GM15510 (cell line): ENCODE measurements around the gene C1orf94.

Source experiments
- POLR2A ChIP-seq: IDR thresholded peaks from 3 replicates; pipeline ENCODE4 v1.6.1; 2011; ENCODE audit warnings: borderline replicate concordance; ENCODE audit not compliant: insufficient read length; ENCODE audit errors: extremely low read depth

C1orf94 gene

DNA sequence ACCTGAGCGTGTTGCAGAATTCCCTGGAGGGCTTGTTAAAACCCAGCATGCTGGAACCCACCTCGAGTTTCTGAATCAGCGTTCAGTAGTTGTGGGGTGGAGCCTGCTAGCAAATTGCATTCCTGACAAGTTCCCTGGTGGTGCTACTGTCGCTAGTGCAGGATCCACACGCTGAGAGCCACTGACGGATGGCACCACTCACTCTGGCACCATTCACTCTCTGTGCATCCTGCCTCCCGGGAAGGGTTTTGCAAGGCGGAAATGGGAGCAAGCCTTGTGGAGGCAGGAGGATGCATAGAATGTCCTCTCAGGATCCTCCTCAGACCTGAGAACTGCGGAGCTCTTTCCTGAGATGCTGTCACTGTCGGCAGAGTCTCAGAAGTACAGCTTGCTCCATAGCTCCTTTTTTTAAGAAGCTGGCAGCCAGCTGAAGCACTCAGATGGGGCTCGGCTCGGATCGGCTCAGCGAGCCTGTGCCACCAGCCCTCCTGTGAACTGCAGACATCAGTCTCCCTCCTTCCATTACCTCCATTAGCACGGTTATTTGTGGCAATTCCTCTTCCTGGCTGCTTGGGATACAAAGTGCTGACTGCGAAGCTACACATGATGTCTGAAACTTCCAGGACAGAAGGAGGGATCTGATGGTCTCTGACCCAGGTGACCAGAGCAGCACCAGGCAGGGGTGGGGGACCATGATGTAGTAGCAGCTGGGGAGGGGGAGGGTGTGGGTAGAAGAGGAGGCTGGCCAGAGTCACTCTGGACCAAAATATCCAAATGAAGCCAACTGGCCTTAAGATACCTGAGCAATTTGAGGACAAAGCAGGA is 89.6 kb downstream of the C1orf94 start:
- no peak for TF ChIP-seq POLR2A

DNA sequence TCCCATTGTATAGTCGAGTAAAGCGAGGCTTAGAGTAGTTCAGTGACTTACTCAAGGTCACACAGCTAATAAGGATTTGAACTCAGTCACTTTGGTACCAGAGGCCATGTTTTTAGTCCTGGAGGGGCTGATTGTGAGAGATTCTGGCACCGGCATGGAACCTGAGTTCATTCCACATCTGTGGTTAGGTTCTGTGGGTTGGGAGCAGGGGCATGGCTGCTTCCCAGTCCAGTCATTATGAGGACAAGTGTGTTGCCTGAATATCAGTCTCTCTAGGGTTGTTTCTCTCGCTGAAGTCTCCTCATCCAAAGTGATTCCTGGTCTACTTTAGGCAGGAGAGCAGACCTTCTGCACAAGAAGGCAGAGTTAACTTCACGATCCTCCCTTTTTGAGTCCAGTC is 90.6 kb downstream of the C1orf94 start:
- TF ChIP-seq POLR2A, result no peak

DNA sequence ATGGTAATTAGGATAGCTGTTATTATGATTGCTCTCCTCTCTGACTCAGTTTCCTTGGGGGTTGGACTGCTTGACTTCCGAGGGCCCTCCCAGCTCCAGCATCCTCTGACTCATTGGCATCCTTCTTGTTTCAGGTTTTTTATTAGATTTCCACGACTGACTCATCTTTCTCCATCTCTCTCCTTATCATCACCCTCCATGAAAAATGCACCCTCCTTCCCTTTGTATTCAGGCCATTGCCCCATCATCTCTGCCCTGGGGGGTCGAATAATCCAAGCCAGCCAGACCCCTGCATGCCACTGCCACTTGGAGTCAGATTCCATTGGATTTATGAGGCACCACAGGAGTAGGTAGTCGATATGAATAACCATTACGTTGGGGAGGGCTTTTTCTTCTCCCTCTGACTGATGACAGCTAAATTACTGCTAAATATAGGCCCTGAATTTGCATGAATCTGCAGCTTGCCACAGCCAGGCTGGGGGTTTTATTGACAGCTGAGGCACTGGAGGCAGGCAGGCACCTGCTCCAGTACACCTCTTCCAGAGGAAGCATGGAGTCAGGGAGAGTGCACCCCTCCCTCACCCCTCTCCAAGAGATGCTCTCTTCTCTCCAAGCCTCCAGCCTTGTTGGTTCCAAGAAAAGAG is 91.7 kb downstream of the C1orf94 start:
- TF ChIP-seq POLR2A, result no peak
